BE2C (cell line): ENCODE measurements around the gene PLEKHA5.

ENCODE experiments used
- DNase-seq: peaks from one replicate; pipeline ENCODE4 v3.0.0-alpha.2; 2020
- H3K27me3 ChIP-seq: fragments of 250-450 bp; sonication (Bioruptor Pico); 2 replicates; pipeline ENCODE4 v1.5.1; 2020; ENCODE audit warnings: mild to moderate bottlenecking
- H3K36me3 ChIP-seq: fragments of 250-450 bp; sonication (Bioruptor Pico); 2 replicates; pipeline ENCODE4 v1.5.1; 2020; ENCODE audit warnings: mild to moderate bottlenecking
- H3K4me1 ChIP-seq: fragments of 250-450 bp; sonication (Bioruptor Pico); 2 replicates; pipeline ENCODE4 v1.5.1; 2020
- H3K4me3 ChIP-seq: 2 replicates; pipeline ENCODE4 v1.5.1; 2011; ENCODE audit warnings: low read depth, low read length
- H3K9me3 ChIP-seq: fragments of 250-450 bp; sonication (Bioruptor Pico); 2 replicates; pipeline ENCODE4 v1.5.1; 2020
- TF ChIP-seq, protein P1 (sequence below): IDR thresholded peaks from 2 replicates; pipeline ENCODE4 v1.5.1; 2012; ENCODE audit warnings: mild to moderate bottlenecking, low read depth, low read length

The PLEKHA5 gene

DNA sequence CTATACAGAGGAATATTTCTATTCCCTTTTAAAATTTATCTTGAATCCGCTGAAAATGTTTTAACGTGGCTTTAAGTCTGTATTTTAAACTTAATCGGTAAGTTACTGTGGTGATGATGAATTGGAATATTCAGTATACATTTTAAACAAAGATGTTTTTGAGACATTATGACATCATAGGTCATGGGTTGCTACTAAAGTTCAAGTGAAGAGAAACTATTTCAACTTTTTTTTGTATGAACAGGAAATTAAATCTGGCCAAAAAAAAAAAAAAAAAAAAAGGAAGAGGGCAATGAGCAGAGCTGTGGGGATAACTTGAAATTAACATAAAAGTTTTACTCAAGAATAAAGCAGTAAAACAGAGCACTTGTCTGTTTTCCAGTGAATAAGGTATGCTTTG lies 109.0 kb downstream of the PLEKHA5 start:
- Histone ChIP-seq H3K4me3 (no peak overlapping the region), H3K9me3 (0 out of 2 replicates have a peak, but pooled peaks cover 2% of the 10 kb centered on the region), H3K4me1 (peaks cover 20% of the 10 kb centered on the region), H3K27me3 (no peaks in the 10 kb centered on the region), H3K36me3 (no peaks in the 10 kb centered on the region)
- DNase-seq = no peak
- TF ChIP-seq, protein P1, sequence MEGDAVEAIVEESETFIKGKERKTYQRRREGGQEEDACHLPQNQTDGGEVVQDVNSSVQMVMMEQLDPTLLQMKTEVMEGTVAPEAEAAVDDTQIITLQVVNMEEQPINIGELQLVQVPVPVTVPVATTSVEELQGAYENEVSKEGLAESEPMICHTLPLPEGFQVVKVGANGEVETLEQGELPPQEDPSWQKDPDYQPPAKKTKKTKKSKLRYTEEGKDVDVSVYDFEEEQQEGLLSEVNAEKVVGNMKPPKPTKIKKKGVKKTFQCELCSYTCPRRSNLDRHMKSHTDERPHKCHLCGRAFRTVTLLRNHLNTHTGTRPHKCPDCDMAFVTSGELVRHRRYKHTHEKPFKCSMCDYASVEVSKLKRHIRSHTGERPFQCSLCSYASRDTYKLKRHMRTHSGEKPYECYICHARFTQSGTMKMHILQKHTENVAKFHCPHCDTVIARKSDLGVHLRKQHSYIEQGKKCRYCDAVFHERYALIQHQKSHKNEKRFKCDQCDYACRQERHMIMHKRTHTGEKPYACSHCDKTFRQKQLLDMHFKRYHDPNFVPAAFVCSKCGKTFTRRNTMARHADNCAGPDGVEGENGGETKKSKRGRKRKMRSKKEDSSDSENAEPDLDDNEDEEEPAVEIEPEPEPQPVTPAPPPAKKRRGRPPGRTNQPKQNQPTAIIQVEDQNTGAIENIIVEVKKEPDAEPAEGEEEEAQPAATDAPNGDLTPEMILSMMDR = no peak

- Histone ChIP-seq H3K9me3 (0 out of 2 replicates have a peak, but pooled peaks cover 2% of the 10 kb centered on the region), H3K27me3 (no peaks in the 10 kb centered on the region), H3K4me3 (no peak overlapping the region), H3K36me3 (no peaks in the 10 kb centered on the region), H3K4me1 (peaks cover 19% of the 10 kb centered on the region)
- no peak for DNase-seq
- TF ChIP-seq, protein P1 = no peak
Observed at GRCh38 chr12:19239102-19239501, 109.6 kb downstream of the PLEKHA5 start.

GRCh38 chr12:19239616-19240234 lies 110.2 kb downstream of the PLEKHA5 start:
- Histone ChIP-seq H3K27me3 (no peaks in the 10 kb centered on the region), H3K9me3 (0 out of 2 replicates have a peak, but pooled peaks cover 2% of the 10 kb centered on the region), H3K4me3 (no peak overlapping the region), H3K36me3 (no peaks in the 10 kb centered on the region), H3K4me1 (peaks cover 13% of the 10 kb centered on the region)
- no peak for DNase-seq
- TF ChIP-seq, protein P1 = no peak

GRCh38 chr12:19242581-19242980 lies 113.0 kb downstream of the PLEKHA5 start:
- TF ChIP-seq, protein P1 = no peak
- Histone ChIP-seq H3K36me3 (no peaks in the 10 kb centered on the region), H3K27me3 (no peaks in the 10 kb centered on the region), H3K9me3 (0 out of 2 replicates have a peak, but pooled peaks cover 2% of the 10 kb centered on the region), H3K4me3 (no peak overlapping the region), H3K4me1 (peaks cover 7% of the 10 kb centered on the region)
- no peak for DNase-seq

- Histone ChIP-seq H3K9me3 (0 out of 2 replicates have a peak, but pooled peaks cover 2% of the 10 kb centered on the region), H3K4me3 (no peak overlapping the region), H3K27me3 (no peaks in the 10 kb centered on the region), H3K4me1 (peaks cover 7% of the 10 kb centered on the region), H3K36me3 (no peaks in the 10 kb centered on the region)
- no peak for DNase-seq
- TF ChIP-seq, protein P1 = no peak
Observed at GRCh38 chr12:19243551-19243950, 114.0 kb downstream of the PLEKHA5 start.

GRCh38 chr12:19244312-19244711 lies 114.8 kb downstream of the PLEKHA5 start:
- Histone ChIP-seq H3K9me3 (0 out of 2 replicates have a peak, but pooled peaks cover under 1% of the 10 kb centered on the region), H3K4me3 (no peak overlapping the region), H3K4me1 (peaks cover 7% of the 10 kb centered on the region), H3K27me3 (no peaks in the 10 kb centered on the region), H3K36me3 (no peaks in the 10 kb centered on the region)
- DNase-seq = no peak
- TF ChIP-seq, protein P1 = no peak
